Natural killer cell treated with Interleukin-12 subunit alpha and Interleukin-12 subunit beta and Interleukin-15 and Interleukin-18, amount 100 ng/mL, for 72 hours (primary cell): ENCODE data around the gene DDX31. TPM values are rescaled to one million over a fixed set of nuclear protein-coding genes. Genes with fewer than 3 reads are reported as not detected.

Source experiments
- ATAC-seq, 2 donors: fragments of 150-1000 bp; cut with Tn5 transposase in 1 of 2; sonication (Bioruptor Pico), chemical (Tn5 transposase) in 1 of 2; 2 replicates each; pipeline ENCODE4 v1.10.0; 2021
- DNase-seq: peaks from one replicate; pipeline ENCODE4 v3.0.0; 2022; ENCODE audit warnings: low spot score
- H3K27ac Mint-ChIP-seq, 2 donors: 1 replicate in 1 of 2; 2 replicates in 1 of 2; pipeline ENCODE4 v1.8.0; 2022; ENCODE audit warnings: mixed read lengths in 2 of 2, mild to moderate bottlenecking in 1 of 2, moderate library complexity in 1 of 2
- H3K27me3 Mint-ChIP-seq, 2 donors: 1 replicate in 1 of 2; 2 replicates in 1 of 2; pipeline ENCODE4 v1.8.0; 2022; ENCODE audit warnings: mixed read lengths in 2 of 2
- H3K36me3 Mint-ChIP-seq: one replicate; pipeline ENCODE4 v1.8.0; 2022; ENCODE audit warnings: mixed read lengths
- H3K4me1 Mint-ChIP-seq, 2 donors: 1 replicate in 1 of 2; 2 replicates in 1 of 2; pipeline ENCODE4 v1.8.0; 2022; ENCODE audit warnings: low read depth in 2 of 2, mixed read lengths in 2 of 2, mild to moderate bottlenecking in 1 of 2
- H3K4me3 Mint-ChIP-seq: one replicate; pipeline ENCODE4 v1.8.0; 2022; ENCODE audit warnings: mixed read lengths
- H3K9me3 Mint-ChIP-seq: 2 replicates; pipeline ENCODE4 v1.8.0; 2022; ENCODE audit warnings: mixed read lengths
- total RNA-seq, 2 donors: library from RNA; stranded (reverse); gene quantifications; one replicate each; pipeline ENCODE4 v1.2.3, GENCODE V29; 2022

The DDX31 gene
- total RNA-seq, 2 donors from 2014 or later = 17.6 to 31.0 TPM

- Mint-ChIP-seq H3K4me1 (peaks cover 8 to 10% of the 10 kb centered on the region in 2 donors), H3K27me3 (no peaks in the 10 kb centered on the region), H3K27ac (no peak overlapping the region), H3K36me3 (peaks cover 4% of the 10 kb centered on the region), H3K9me3 (no peaks in the 10 kb centered on the region), H3K4me3 (no peak overlapping the region)
- DNase-seq (no peak), ATAC-seq (no peak)
Measured at GRCh38 chr9:132663851-132664250, 5.9 kb downstream of the DDX31 start.

GRCh38 chr9:132663117-132663516 is 6.7 kb downstream of the DDX31 start:
- Mint-ChIP-seq H3K27me3 (no peaks in the 10 kb centered on the region), H3K27ac (no peak overlapping the region), H3K4me3 (no peak overlapping the region), H3K9me3 (no peaks in the 10 kb centered on the region), H3K4me1 (peaks cover 4 to 7% of the 10 kb centered on the region in 2 donors), H3K36me3 (peaks cover 9% of the 10 kb centered on the region)
- no peak for ATAC-seq
- no peak for DNase-seq

GRCh38 chr9:132662152-132662945 is 7.4 kb downstream of the DDX31 start:
- H3K27ac Mint-ChIP-seq = no peak overlapping the region
- no peak overlapping the region for H3K4me3 Mint-ChIP-seq
- ATAC-seq = no peak
- no peaks in the 10 kb centered on the region for H3K9me3 Mint-ChIP-seq
- no peaks in the 10 kb centered on the region for H3K4me1 Mint-ChIP-seq
- peaks cover 9% of the 10 kb centered on the region for H3K36me3 Mint-ChIP-seq
- H3K27me3 Mint-ChIP-seq = no peaks in the 10 kb centered on the region
- no peak for DNase-seq

- no peaks in the 10 kb centered on the region for H3K9me3 Mint-ChIP-seq
Measured at GRCh38 chr9:132656299-132656698, 13.5 kb downstream of the DDX31 start.

GRCh38 chr9:132651259-132651658 is 18.5 kb downstream of the DDX31 start:
- H3K4me1 Mint-ChIP-seq = no peaks in the 10 kb centered on the region
- no peak overlapping the region for H3K4me3 Mint-ChIP-seq
- H3K27me3 Mint-ChIP-seq = no peaks in the 10 kb centered on the region
- ATAC-seq (no peak), DNase-seq (no peak)
- peaks cover 17% of the 10 kb centered on the region for H3K36me3 Mint-ChIP-seq
- H3K27ac Mint-ChIP-seq = no peak overlapping the region
- H3K9me3 Mint-ChIP-seq = no peaks in the 10 kb centered on the region

More at GRCh38 chr9:132656299-132656698, 13.5 kb downstream of the DDX31 start:
- DNase-seq (no peak), ATAC-seq (no peak)
- H3K4me3 Mint-ChIP-seq = no peak overlapping the region
- H3K36me3 Mint-ChIP-seq = peaks cover 13% of the 10 kb centered on the region
- no peaks in the 10 kb centered on the region for H3K27me3 Mint-ChIP-seq
- H3K4me1 Mint-ChIP-seq = no peaks in the 10 kb centered on the region
- no peak overlapping the region for H3K27ac Mint-ChIP-seq

GRCh38 chr9:132648685-132649084 is 21.1 kb downstream of the DDX31 start:
- Mint-ChIP-seq H3K4me1 (no peaks in the 10 kb centered on the region), H3K27me3 (no peaks in the 10 kb centered on the region), H3K27ac (no peak overlapping the region), H3K4me3 (no peak overlapping the region), H3K36me3 (peaks cover 24% of the 10 kb centered on the region), H3K9me3 (no peaks in the 10 kb centered on the region)
- no peak for DNase-seq
- ATAC-seq = no peak

GRCh38 chr9:132648283-132648682 is 21.5 kb downstream of the DDX31 start:
- no peaks in the 10 kb centered on the region for H3K27me3 Mint-ChIP-seq
- DNase-seq = no peak
- no peak overlapping the region for H3K27ac Mint-ChIP-seq
- H3K36me3 Mint-ChIP-seq = peaks cover 24% of the 10 kb centered on the region
- ATAC-seq = no peak
- H3K4me3 Mint-ChIP-seq = no peak overlapping the region
- H3K9me3 Mint-ChIP-seq = no peaks in the 10 kb centered on the region
- H3K4me1 Mint-ChIP-seq = no peaks in the 10 kb centered on the region

- Mint-ChIP-seq H3K36me3 (peaks cover 24% of the 10 kb centered on the region), H3K27ac (no peak overlapping the region), H3K4me3 (no peak overlapping the region), H3K27me3 (no peaks in the 10 kb centered on the region), H3K9me3 (no peaks in the 10 kb centered on the region), H3K4me1 (no peaks in the 10 kb centered on the region)
- no peak for ATAC-seq
- no peak for DNase-seq
Measured at GRCh38 chr9:132647806-132648205, 22.0 kb downstream of the DDX31 start.

GRCh38 chr9:132647355-132647754 is 22.4 kb downstream of the DDX31 start:
- no peaks in the 10 kb centered on the region for H3K27me3 Mint-ChIP-seq
- no peaks in the 10 kb centered on the region for H3K9me3 Mint-ChIP-seq
- H3K4me3 Mint-ChIP-seq = no peak overlapping the region
- DNase-seq (no peak), ATAC-seq (no peak)
- H3K27ac Mint-ChIP-seq = no peak overlapping the region
- no peaks in the 10 kb centered on the region for H3K4me1 Mint-ChIP-seq
- peaks cover 24% of the 10 kb centered on the region for H3K36me3 Mint-ChIP-seq

GRCh38 chr9:132646726-132647125 is 23.1 kb downstream of the DDX31 start:
- H3K9me3 Mint-ChIP-seq = no peaks in the 10 kb centered on the region
- DNase-seq (no peak), ATAC-seq (no peak)
- no peaks in the 10 kb centered on the region for H3K4me1 Mint-ChIP-seq
- peaks cover 24% of the 10 kb centered on the region for H3K36me3 Mint-ChIP-seq
- H3K4me3 Mint-ChIP-seq = no peak overlapping the region
- H3K27me3 Mint-ChIP-seq = no peaks in the 10 kb centered on the region
- H3K27ac Mint-ChIP-seq = no peak overlapping the region

GRCh38 chr9:132645711-132646110 is 24.1 kb downstream of the DDX31 start:
- Mint-ChIP-seq H3K36me3 (peaks cover 24% of the 10 kb centered on the region), H3K4me3 (no peak overlapping the region), H3K27me3 (no peaks in the 10 kb centered on the region), H3K27ac (no peak overlapping the region), H3K9me3 (no peaks in the 10 kb centered on the region), H3K4me1 (no peaks in the 10 kb centered on the region)
- DNase-seq (no peak), ATAC-seq (no peak)

GRCh38 chr9:132645306-132645705 is 24.5 kb downstream of the DDX31 start:
- DNase-seq = no peak
- Mint-ChIP-seq H3K4me1 (no peaks in the 10 kb centered on the region), H3K36me3 (peaks cover 21% of the 10 kb centered on the region), H3K4me3 (no peak overlapping the region), H3K9me3 (no peaks in the 10 kb centered on the region), H3K27ac (no peak overlapping the region), H3K27me3 (no peaks in the 10 kb centered on the region)
- ATAC-seq = no peak

- DNase-seq (no peak), ATAC-seq (no peak)
- Mint-ChIP-seq H3K4me1 (no peaks in the 10 kb centered on the region), H3K27ac (no peak overlapping the region), H3K4me3 (no peak overlapping the region), H3K36me3 (peaks cover 16% of the 10 kb centered on the region), H3K27me3 (no peaks in the 10 kb centered on the region), H3K9me3 (no peaks in the 10 kb centered on the region)
Measured at GRCh38 chr9:132644251-132644650, 25.5 kb downstream of the DDX31 start.

GRCh38 chr9:132641216-132641615 is 28.6 kb downstream of the DDX31 start:
- DNase-seq (no peak), ATAC-seq (no peak)
- Mint-ChIP-seq H3K4me1 (no peaks in the 10 kb centered on the region), H3K4me3 (no peak overlapping the region), H3K27me3 (no peaks in the 10 kb centered on the region), H3K27ac (no peak overlapping the region), H3K36me3 (peaks cover 11% of the 10 kb centered on the region), H3K9me3 (no peaks in the 10 kb centered on the region)

- H3K36me3 Mint-ChIP-seq = peaks cover under 1% of the 10 kb centered on the region
- no peak for DNase-seq
- H3K27me3 Mint-ChIP-seq = no peaks in the 10 kb centered on the region
- no peak for ATAC-seq
- H3K4me3 Mint-ChIP-seq = no peak overlapping the region
- H3K27ac Mint-ChIP-seq = no peak overlapping the region
- H3K9me3 Mint-ChIP-seq = no peaks in the 10 kb centered on the region
- no peaks in the 10 kb centered on the region for H3K4me1 Mint-ChIP-seq
Measured at GRCh38 chr9:132639322-132639721, 30.5 kb downstream of the DDX31 start.
